Measurements from ENCODE around the gene OGFOD3. TPM values are rescaled to one million over a fixed set of nuclear protein-coding genes. Genes with fewer than 3 reads are reported as not detected.

Gene OGFOD3
- total RNA-seq, 1 experiment from 2014 or later: 53.6 TPM

DNA sequence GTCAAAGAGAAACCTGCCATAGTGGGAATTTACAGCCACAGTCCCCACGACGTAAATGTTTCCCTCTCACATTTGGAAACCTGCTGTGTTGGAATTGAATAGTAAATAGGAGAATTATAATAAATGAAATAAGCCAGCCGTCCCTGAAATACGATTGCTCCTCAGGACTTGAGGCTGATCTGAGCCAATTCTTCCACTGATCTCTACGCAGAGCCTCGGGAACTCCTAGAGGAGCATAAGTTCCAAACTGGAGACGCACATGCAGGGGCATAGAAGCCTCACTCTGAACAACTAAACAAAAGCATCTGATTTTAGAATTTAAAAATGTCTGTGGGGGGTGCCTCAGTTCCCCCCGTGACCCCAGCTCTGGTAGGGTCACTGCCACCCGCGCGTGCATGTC lies 69.5 kb downstream of the OGFOD3 start:
- Histone ChIP-seq H4K20me1 (ENCODE audit: insufficient read depth) (no peaks in the 10 kb centered on the region), H3K9me2 (ENCODE audit: insufficient read depth) (no peaks in the 10 kb centered on the region), H3K4me3 (replicated peaks in 1 of 2; ENCODE audit: low read depth in 1 of 2, low read length in 2 of 2) (no peak overlapping the region), H2AFZ (ENCODE audit: low read depth, low read length, poor library complexity, severe bottlenecking) (no peak overlapping the region), H3K9ac (ENCODE audit: low read length) (no peak overlapping the region), H3K36me3 (ENCODE audit: control insufficient read depth in 1 of 2, insufficient read depth in 2 of 2, low read length in 2 of 2) (no peaks in the 10 kb centered on the region), H3K4me1 (ENCODE audit: control insufficient read depth in 1 of 2, insufficient read depth in 2 of 2, low read length in 2 of 2) (peaks cover 0 to 14% of the 10 kb centered on the region in 2 experiments; a peak in 3 of 4 replicates), H3K79me2 (ENCODE audit: insufficient read depth, low read length) (no peaks in the 10 kb centered on the region), H3K27ac (ENCODE audit: low read depth, low read length) (no peak overlapping the region), H3K27me3 (ENCODE audit: insufficient read depth, low read length) (no peaks in the 10 kb centered on the region), H3K4me2 (ENCODE audit: low read length) (no peak overlapping the region), H3K9me3 (ENCODE audit: control insufficient read depth in 1 of 2, insufficient read depth in 1 of 2, low read depth in 1 of 2, low read length in 2 of 2) (no peaks in the 10 kb centered on the region)
- TF ChIP-seq, protein P1, sequence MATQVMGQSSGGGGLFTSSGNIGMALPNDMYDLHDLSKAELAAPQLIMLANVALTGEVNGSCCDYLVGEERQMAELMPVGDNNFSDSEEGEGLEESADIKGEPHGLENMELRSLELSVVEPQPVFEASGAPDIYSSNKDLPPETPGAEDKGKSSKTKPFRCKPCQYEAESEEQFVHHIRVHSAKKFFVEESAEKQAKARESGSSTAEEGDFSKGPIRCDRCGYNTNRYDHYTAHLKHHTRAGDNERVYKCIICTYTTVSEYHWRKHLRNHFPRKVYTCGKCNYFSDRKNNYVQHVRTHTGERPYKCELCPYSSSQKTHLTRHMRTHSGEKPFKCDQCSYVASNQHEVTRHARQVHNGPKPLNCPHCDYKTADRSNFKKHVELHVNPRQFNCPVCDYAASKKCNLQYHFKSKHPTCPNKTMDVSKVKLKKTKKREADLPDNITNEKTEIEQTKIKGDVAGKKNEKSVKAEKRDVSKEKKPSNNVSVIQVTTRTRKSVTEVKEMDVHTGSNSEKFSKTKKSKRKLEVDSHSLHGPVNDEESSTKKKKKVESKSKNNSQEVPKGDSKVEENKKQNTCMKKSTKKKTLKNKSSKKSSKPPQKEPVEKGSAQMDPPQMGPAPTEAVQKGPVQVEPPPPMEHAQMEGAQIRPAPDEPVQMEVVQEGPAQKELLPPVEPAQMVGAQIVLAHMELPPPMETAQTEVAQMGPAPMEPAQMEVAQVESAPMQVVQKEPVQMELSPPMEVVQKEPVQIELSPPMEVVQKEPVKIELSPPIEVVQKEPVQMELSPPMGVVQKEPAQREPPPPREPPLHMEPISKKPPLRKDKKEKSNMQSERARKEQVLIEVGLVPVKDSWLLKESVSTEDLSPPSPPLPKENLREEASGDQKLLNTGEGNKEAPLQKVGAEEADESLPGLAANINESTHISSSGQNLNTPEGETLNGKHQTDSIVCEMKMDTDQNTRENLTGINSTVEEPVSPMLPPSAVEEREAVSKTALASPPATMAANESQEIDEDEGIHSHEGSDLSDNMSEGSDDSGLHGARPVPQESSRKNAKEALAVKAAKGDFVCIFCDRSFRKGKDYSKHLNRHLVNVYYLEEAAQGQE (IDR thresholded peaks at IDR 0.05; ENCODE audit: low read depth): no peak
- TF ChIP-seq ZNF274 (IDR thresholded peaks at IDR 0.05; ENCODE audit: low read depth, low read length) (no peak), EGR1 (IDR thresholded peaks at IDR 0.05; ENCODE audit: low read depth) (no peak), ZBTB33 (IDR thresholded peaks at IDR 0.05; ENCODE audit: extremely low read depth, insufficient replicate concordance, low read length) (no peak)
- ChIA-PET POLR2A (no interaction called here), CTCF (interaction anchor here (0.9 kb wide), 1 partner anchor 10 kb away, joined by 3 read pairs; no protein-coding TSS in a partner anchor), RAD21 (ENCODE audit: low non-redundant PET in 1 of 2, low total read pairs in 2 of 2, uncharacterized antibody in 2 of 2, unreplicated experiment in 2 of 2) (no interaction called here)
- ATAC-seq (no peak), DNase-seq (ENCODE audit: low read depth, low spot score) (no peak)
- intact Hi-C loops (cut with micrococcal nuclease): no loop called here
- no TSS peak for BruUV-seq (replicated peaks)

Data from HCT116 (cell line).